Trophoblast cell (in vitro differentiated cells and primary cell): ENCODE results near the gene GJA4.

Source experiments
- DNase-seq, 2 donors: peaks; one replicate each; pipeline ENCODE4 v3.0.0-alpha.2; 2016
- H2AFZ ChIP-seq: 2 replicates; pipeline ENCODE4 v1.6.1; 2013; ENCODE audit warnings: low read length, moderate library complexity, mild to moderate bottlenecking; ENCODE audit not compliant: insufficient read depth, poor library complexity
- H2AK5ac ChIP-seq: 2 replicates; pipeline ENCODE4 v1.6.1; 2013; ENCODE audit warnings: mild to moderate bottlenecking, low read length
- H2BK120ac ChIP-seq: 2 replicates; pipeline ENCODE4 v1.6.1; 2013; ENCODE audit warnings: low read length, mild to moderate bottlenecking, moderate library complexity; ENCODE audit not compliant: insufficient read depth, poor library complexity
- H2BK12ac ChIP-seq: 2 replicates; pipeline ENCODE4 v1.6.1; 2013; ENCODE audit warnings: mild to moderate bottlenecking, low read length, moderate library complexity
- H2BK5ac ChIP-seq: 2 replicates; pipeline ENCODE4 v1.6.1; 2013; ENCODE audit warnings: low read length, low read depth, moderate library complexity, mild to moderate bottlenecking; ENCODE audit not compliant: poor library complexity
- H3K14ac ChIP-seq: 2 replicates; pipeline ENCODE4 v1.6.1; 2013; ENCODE audit warnings: mild to moderate bottlenecking, low read length
- H3K18ac ChIP-seq: 2 replicates; pipeline ENCODE4 v1.6.1; 2013; ENCODE audit warnings: mild to moderate bottlenecking, low read length
- H3K23ac ChIP-seq: 2 replicates; pipeline ENCODE4 v1.6.1; 2013; ENCODE audit warnings: low read length
- H3K27ac ChIP-seq: 2 replicates; pipeline ENCODE4 v1.5.1; 2013; ENCODE audit warnings: low read depth, mild to moderate bottlenecking, inconsistent platforms, low read length, moderate library complexity
- H3K27me3 ChIP-seq: 2 replicates; pipeline ENCODE4 v1.6.1; 2013; ENCODE audit warnings: inconsistent platforms, mild to moderate bottlenecking, low read length, moderate library complexity; ENCODE audit not compliant: insufficient read depth
- H3K36me3 ChIP-seq, 2 experiments: 1 replicate in 1 of 2; 2 replicates in 1 of 2; pipeline ENCODE4 v1.6.1; 2013; ENCODE audit warnings: low read length in 2 of 2, mild to moderate bottlenecking in 2 of 2, moderate library complexity in 1 of 2; ENCODE audit not compliant: insufficient read depth in 2 of 2, control insufficient read depth in 1 of 2
- H3K4ac ChIP-seq: 2 replicates; pipeline ENCODE4 v1.6.1; 2013; ENCODE audit warnings: low read depth, mild to moderate bottlenecking, low read length, moderate library complexity
- H3K4me1 ChIP-seq, 2 experiments: 1 replicate in 1 of 2; 2 replicates in 1 of 2; pipeline ENCODE4 v1.6.1; 2013; ENCODE audit warnings: low read length in 2 of 2, mild to moderate bottlenecking in 2 of 2, moderate library complexity in 1 of 2; ENCODE audit not compliant: insufficient read depth in 2 of 2, control insufficient read depth in 1 of 2
- H3K4me2 ChIP-seq: 2 replicates; pipeline ENCODE4 v1.6.1; 2013; ENCODE audit warnings: inconsistent platforms, mild to moderate bottlenecking, low read length, moderate library complexity
- H3K4me3 ChIP-seq: 2 replicates; pipeline ENCODE4 v1.5.1; 2013; ENCODE audit warnings: mild to moderate bottlenecking, low read depth, low read length, inconsistent platforms
- H3K79me1 ChIP-seq: one replicate; pipeline ENCODE4 v1.6.1; 2013; ENCODE audit warnings: low read length
- H3K79me2 ChIP-seq: 2 replicates; pipeline ENCODE4 v1.6.1; 2013; ENCODE audit warnings: low read length, mild to moderate bottlenecking; ENCODE audit not compliant: control insufficient read depth, insufficient read depth, poor library complexity
- H3K9ac ChIP-seq: 2 replicates; pipeline ENCODE4 v1.6.1; 2013; ENCODE audit warnings: mild to moderate bottlenecking, low read length
- H3K9me3 ChIP-seq: 2 replicates; pipeline ENCODE4 v1.6.1; 2013; ENCODE audit warnings: low read depth, mild to moderate bottlenecking, control low read depth, inconsistent platforms, low read length; ENCODE audit not compliant: insufficient read depth
- H4K12ac ChIP-seq: 2 replicates; pipeline ENCODE4 v1.6.1; 2013; ENCODE audit warnings: low read depth, mild to moderate bottlenecking, low read length, moderate library complexity
- H4K8ac ChIP-seq: 2 replicates; pipeline ENCODE4 v1.6.1; 2013; ENCODE audit warnings: low read depth, mild to moderate bottlenecking, low read length, moderate library complexity
- H4K91ac ChIP-seq: one replicate; pipeline ENCODE4 v1.6.1; 2013; ENCODE audit warnings: low read depth, mild to moderate bottlenecking, low read length, moderate library complexity
- WGBS: extraction: QIAGEN DNeasy Blood & Tissue Kit; methylation state at CpG from one replicate; pipeline ENCODE4 v1.1.7; 2013; ENCODE audit warnings: missing lambda C conversion rate; ENCODE audit not compliant: insufficient read length, insufficient coverage; ENCODE audit errors: extremely low coverage; 5-methylcytosine and 5-hydroxymethylcytosine counted together

GJA4 gene

DNA sequence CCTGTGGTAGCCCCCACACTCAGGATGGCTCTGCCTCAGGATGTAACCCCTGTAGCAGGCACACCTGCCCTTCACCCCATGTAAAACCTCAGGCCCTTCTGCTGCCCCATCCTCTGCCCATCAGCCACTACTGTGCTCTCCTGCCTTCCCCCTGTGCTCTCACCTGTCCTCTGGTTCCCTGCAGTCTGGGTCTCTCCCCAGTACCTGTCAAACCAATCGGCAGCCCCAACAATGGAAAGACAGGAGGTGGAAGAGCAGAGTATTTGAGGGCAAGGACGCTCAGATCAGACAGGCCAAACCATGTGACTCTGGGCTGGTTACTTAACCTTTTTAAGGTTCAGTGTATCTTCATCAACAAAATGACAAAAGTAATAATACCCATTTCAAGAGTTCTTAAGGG is 35.8 kb downstream of the GJA4 start:
- Histone ChIP-seq H3K14ac (no peak overlapping the region), H3K27ac (no peak overlapping the region), H2AFZ (no peak overlapping the region), H2BK120ac (no peak overlapping the region), H3K27me3 (no peaks in the 10 kb centered on the region), H4K12ac (no peak overlapping the region), H2BK5ac (no peak overlapping the region), H3K4me3 (no peak overlapping the region), H3K4me2 (no peak overlapping the region), H2AK5ac (no peak overlapping the region), H3K4me1 (peaks cover 8 to 10% of the 10 kb centered on the region in 2 experiments), H3K79me2 (no peaks in the 10 kb centered on the region), H3K23ac (no peak overlapping the region), H4K8ac (no peak overlapping the region), H3K9ac (no peak overlapping the region), H3K36me3 (no peaks in the 10 kb centered on the region), H2BK12ac (no peak overlapping the region), H3K79me1 (peaks cover 1% of the 10 kb centered on the region), H4K91ac (no peak overlapping the region), H3K9me3 (no peaks in the 10 kb centered on the region), H3K4ac (no peak overlapping the region), H3K18ac (no peak overlapping the region)
- DNase-seq: no peak
- WGBS: no CpG with 5 or more reads among the region's 2 CpGs

DNA sequence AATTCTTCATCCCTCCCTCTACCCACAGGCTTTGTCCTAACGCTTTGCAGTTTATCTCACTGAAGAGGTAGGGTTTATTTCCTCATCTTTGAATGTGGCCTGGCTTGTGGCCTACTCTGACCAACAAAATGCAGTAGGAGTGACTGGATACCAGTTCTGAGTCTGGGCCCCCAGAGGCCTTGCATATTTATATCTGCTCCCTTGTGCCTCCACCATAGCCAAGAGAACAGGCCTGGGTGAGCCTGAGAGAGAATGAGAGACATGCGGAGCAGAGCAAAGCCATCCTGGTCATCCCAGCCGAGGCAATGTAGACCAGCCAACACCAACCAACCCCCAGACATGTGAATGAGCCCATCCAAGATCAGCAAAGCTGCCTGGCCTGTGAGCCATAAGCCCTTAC is 36.5 kb downstream of the GJA4 start:
- H4K91ac ChIP-seq: no peak overlapping the region
- H3K79me1 ChIP-seq: peaks cover 1% of the 10 kb centered on the region
- no peak overlapping the region for H3K9ac ChIP-seq
- H4K12ac ChIP-seq: no peak overlapping the region
- H3K9me3 ChIP-seq: no peaks in the 10 kb centered on the region
- H3K79me2 ChIP-seq: no peaks in the 10 kb centered on the region
- WGBS: no CpG with 5 or more reads among the region's 3 CpGs
- no peak overlapping the region for H2AFZ ChIP-seq
- no peaks in the 10 kb centered on the region for H3K36me3 ChIP-seq
- no peak overlapping the region for H2BK5ac ChIP-seq
- no peak overlapping the region for H2AK5ac ChIP-seq
- H3K4me1 ChIP-seq: peaks cover 8 to 10% of the 10 kb centered on the region in 2 experiments
- DNase-seq: no peak
- no peak overlapping the region for H3K27ac ChIP-seq
- H3K23ac ChIP-seq: no peak overlapping the region
- no peak overlapping the region for H3K4ac ChIP-seq
- H3K27me3 ChIP-seq: no peaks in the 10 kb centered on the region
- no peak overlapping the region for H3K18ac ChIP-seq
- H3K4me2 ChIP-seq: no peak overlapping the region
- H2BK120ac ChIP-seq: no peak overlapping the region
- no peak overlapping the region for H4K8ac ChIP-seq
- H3K4me3 ChIP-seq: no peak overlapping the region
- H3K14ac ChIP-seq: no peak overlapping the region
- no peak overlapping the region for H2BK12ac ChIP-seq

DNA sequence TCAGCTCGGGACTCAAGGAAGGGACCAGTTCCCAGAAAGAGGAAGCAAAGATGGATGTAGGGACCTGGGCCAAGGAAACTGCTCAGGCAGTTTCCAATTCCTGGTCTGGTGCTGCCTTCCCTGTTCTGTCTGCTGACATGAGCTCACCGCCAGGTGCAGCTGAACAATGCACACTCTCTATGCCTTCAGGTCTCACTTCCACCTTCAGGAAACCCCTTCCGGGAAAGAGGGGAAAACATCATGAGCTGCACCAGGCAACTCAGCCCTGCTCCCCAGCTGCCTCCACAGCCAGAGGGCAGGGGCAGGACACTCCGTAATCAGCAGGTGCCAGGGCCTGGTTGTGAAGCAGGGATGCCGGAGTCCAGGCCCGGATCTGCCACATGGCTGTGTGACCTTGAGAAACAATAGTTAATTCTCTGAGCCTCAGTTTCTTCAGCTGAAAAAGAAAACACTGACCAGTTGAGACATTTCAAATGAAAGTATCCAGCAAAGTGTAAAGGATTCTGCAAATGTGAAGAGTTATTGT is 39.0 kb downstream of the GJA4 start:
- H3K4ac ChIP-seq: no peak overlapping the region
- H3K14ac ChIP-seq: no peak overlapping the region
- no peak overlapping the region for H3K23ac ChIP-seq
- no peak overlapping the region for H3K18ac ChIP-seq
- no peaks in the 10 kb centered on the region for H3K9me3 ChIP-seq
- H3K4me1 ChIP-seq: peaks cover 5 to 6% of the 10 kb centered on the region in 2 experiments
- no peak overlapping the region for H3K9ac ChIP-seq
- H3K4me3 ChIP-seq: no peak overlapping the region
- H3K79me1 ChIP-seq: peaks cover 3% of the 10 kb centered on the region
- H4K8ac ChIP-seq: no peak overlapping the region
- H2AFZ ChIP-seq: no peak overlapping the region
- H2BK120ac ChIP-seq: no peak overlapping the region
- no CpG with 5 or more reads among the region's 6 CpGs for WGBS
- no peaks in the 10 kb centered on the region for H3K36me3 ChIP-seq
- H2BK12ac ChIP-seq: no peak overlapping the region
- no peak overlapping the region for H2BK5ac ChIP-seq
- H3K4me2 ChIP-seq: no peak overlapping the region
- no peaks in the 10 kb centered on the region for H3K27me3 ChIP-seq
- no peak overlapping the region for H4K12ac ChIP-seq
- no peak overlapping the region for H2AK5ac ChIP-seq
- no peak for DNase-seq
- no peaks in the 10 kb centered on the region for H3K79me2 ChIP-seq
- no peak overlapping the region for H3K27ac ChIP-seq
- no peak overlapping the region for H4K91ac ChIP-seq

DNA sequence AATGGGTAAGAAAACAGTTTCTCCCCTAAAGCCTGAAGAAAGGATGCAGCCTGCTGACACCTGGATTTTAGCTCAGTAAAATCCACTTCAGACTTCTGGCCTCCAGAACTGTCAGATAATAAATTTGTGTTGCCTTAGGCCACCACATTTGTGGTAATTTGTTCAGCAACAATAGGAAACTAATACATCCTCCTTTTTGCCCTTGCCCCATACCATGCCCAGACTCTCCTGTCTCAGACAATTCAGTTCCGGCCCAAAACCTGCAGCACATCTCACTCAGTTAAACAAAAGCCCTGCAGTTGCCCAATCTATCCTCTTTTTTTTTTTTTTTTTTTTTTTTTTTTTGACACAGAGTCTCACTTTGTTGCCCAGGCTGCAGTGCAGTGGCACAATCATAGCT is 40.9 kb downstream of the GJA4 start:
- no peaks in the 10 kb centered on the region for H3K79me2 ChIP-seq
- H3K4me1 ChIP-seq: peaks cover 5 to 6% of the 10 kb centered on the region in 2 experiments
- no peak for DNase-seq
- H3K9me3 ChIP-seq: no peaks in the 10 kb centered on the region
- H3K18ac ChIP-seq: no peak overlapping the region
- H3K27ac ChIP-seq: no peak overlapping the region
- H2BK12ac ChIP-seq: no peak overlapping the region
- no peak overlapping the region for H4K91ac ChIP-seq
- H3K4ac ChIP-seq: no peak overlapping the region
- H4K12ac ChIP-seq: no peak overlapping the region
- no peaks in the 10 kb centered on the region for H3K36me3 ChIP-seq
- H4K8ac ChIP-seq: no peak overlapping the region
- H2BK5ac ChIP-seq: no peak overlapping the region
- H3K9ac ChIP-seq: no peak overlapping the region
- H3K79me1 ChIP-seq: peaks cover 3% of the 10 kb centered on the region
- no peak overlapping the region for H3K14ac ChIP-seq
- WGBS: no CpG with 5 or more reads among the region's 1 CpG
- H2AFZ ChIP-seq: no peak overlapping the region
- no peak overlapping the region for H3K4me3 ChIP-seq
- no peak overlapping the region for H3K23ac ChIP-seq
- H3K4me2 ChIP-seq: no peak overlapping the region
- no peak overlapping the region for H2BK120ac ChIP-seq
- H2AK5ac ChIP-seq: no peak overlapping the region
- H3K27me3 ChIP-seq: no peaks in the 10 kb centered on the region
